OCI-LY1 (cell line): ENCODE data around the gene DOLPP1.

Experiments used
- EZH2 ChIP-seq: fragments of 200-600 bp; sonication (generic), shearing (Covaris generic); IDR thresholded peaks from 2 replicates; pipeline ENCODE4 v1.8.0; 2017; ENCODE audit warnings: borderline replicate concordance, mixed run types, mild to moderate bottlenecking, antibody characterized with exemption, low read length, moderate library complexity, mixed read lengths
- TF ChIP-seq, protein P1 (sequence below): fragments of 200-600 bp; sonication (generic), shearing (Covaris generic); IDR thresholded peaks from 2 replicates; pipeline ENCODE4 v1.5.1; 2017; ENCODE audit warnings: mild to moderate bottlenecking, antibody characterized with exemption, low read length, moderate library complexity, mixed read lengths

DNA sequence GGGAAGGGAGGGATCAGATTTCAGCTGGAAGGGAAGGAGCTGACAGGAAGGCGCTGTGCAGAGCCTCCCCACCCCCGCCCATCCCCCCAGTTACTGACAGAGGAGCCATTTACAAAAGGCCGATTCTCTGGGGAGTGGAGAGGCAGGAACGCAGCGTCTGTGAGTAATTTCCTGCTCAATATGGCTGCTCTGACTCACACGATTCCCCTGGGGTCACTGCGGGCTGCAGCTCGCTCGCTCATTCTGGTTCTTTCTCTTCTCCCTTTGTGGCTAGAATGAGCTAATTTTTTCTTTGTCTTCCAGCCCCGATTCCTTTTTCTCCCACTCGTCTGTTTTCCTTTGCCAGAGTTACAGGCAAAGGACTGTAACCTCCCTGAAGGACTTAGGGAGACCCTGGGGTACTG, 59.1 kb downstream of the DOLPP1 start:
- TF ChIP-seq, protein P1, sequence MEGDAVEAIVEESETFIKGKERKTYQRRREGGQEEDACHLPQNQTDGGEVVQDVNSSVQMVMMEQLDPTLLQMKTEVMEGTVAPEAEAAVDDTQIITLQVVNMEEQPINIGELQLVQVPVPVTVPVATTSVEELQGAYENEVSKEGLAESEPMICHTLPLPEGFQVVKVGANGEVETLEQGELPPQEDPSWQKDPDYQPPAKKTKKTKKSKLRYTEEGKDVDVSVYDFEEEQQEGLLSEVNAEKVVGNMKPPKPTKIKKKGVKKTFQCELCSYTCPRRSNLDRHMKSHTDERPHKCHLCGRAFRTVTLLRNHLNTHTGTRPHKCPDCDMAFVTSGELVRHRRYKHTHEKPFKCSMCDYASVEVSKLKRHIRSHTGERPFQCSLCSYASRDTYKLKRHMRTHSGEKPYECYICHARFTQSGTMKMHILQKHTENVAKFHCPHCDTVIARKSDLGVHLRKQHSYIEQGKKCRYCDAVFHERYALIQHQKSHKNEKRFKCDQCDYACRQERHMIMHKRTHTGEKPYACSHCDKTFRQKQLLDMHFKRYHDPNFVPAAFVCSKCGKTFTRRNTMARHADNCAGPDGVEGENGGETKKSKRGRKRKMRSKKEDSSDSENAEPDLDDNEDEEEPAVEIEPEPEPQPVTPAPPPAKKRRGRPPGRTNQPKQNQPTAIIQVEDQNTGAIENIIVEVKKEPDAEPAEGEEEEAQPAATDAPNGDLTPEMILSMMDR, result no peak
- TF ChIP-seq EZH2, result no peak
